Muscle layer of duodenum (tissue), 2 donors: ENCODE measurements around the gene IL4I1.

Source experiments
- H3K27ac ChIP-seq: one replicate; pipeline ENCODE4 v1.7.0; 2013; ENCODE audit warnings: mild to moderate bottlenecking, low read length
- H3K27me3 ChIP-seq: one replicate; pipeline ENCODE4 v1.7.0; 2013; ENCODE audit warnings: low read depth, mild to moderate bottlenecking, control low read depth, low read length
- H3K36me3 ChIP-seq, 2 donors: one replicate each; pipeline ENCODE4 v1.7.0; 2013; ENCODE audit warnings: low read length in 2 of 2, control low read depth in 1 of 2, mild to moderate bottlenecking in 1 of 2; ENCODE audit not compliant: insufficient read depth in 2 of 2, control insufficient read depth in 1 of 2
- H3K4me1 ChIP-seq, 2 donors: one replicate each; pipeline ENCODE4 v1.7.0; 2013; ENCODE audit warnings: low read length in 2 of 2, mild to moderate bottlenecking in 2 of 2, control low read depth in 1 of 2, moderate library complexity in 1 of 2; ENCODE audit not compliant: insufficient read depth in 2 of 2, control insufficient read depth in 1 of 2
- H3K4me3 ChIP-seq, 2 donors: one replicate each; pipeline ENCODE4 v1.7.0; 2013; ENCODE audit warnings: low read length in 2 of 2, low read depth in 1 of 2, mild to moderate bottlenecking in 1 of 2
- H3K9me3 ChIP-seq, 2 donors: one replicate each; pipeline ENCODE4 v1.7.0; 2013; ENCODE audit warnings: low read length in 2 of 2, control low read depth in 1 of 2, mild to moderate bottlenecking in 1 of 2; ENCODE audit not compliant: control insufficient read depth in 1 of 2
- donor health status: healthy.

The IL4I1 gene

GRCh38 chr19:49875177-49875576, 21.5 kb downstream of the IL4I1 start:
- Histone ChIP-seq H3K27ac (no peak overlapping the region), H3K27me3 (no peaks in the 10 kb centered on the region), H3K4me1 (peaks cover 14 to 37% of the 10 kb centered on the region in 2 donors), H3K4me3 (peak overlapping the region; percentile 92 to 93), H3K9me3 (no peaks in the 10 kb centered on the region), H3K36me3 (peaks cover 6 to 25% of the 10 kb centered on the region in 2 donors)

- Histone ChIP-seq H3K4me1 (peaks cover 16 to 41% of the 10 kb centered on the region in 2 donors), H3K36me3 (peaks cover 5 to 21% of the 10 kb centered on the region in 2 donors), H3K27ac (no peak overlapping the region), H3K27me3 (no peaks in the 10 kb centered on the region), H3K4me3 (no peak overlapping the region), H3K9me3 (no peaks in the 10 kb centered on the region)
Observed at GRCh38 chr19:49874503-49875157, 22.1 kb downstream of the IL4I1 start.

GRCh38 chr19:49873834-49874233, 22.9 kb downstream of the IL4I1 start:
- no peak overlapping the region for H3K4me3 ChIP-seq
- H3K27me3 ChIP-seq = no peaks in the 10 kb centered on the region
- H3K27ac ChIP-seq = no peak overlapping the region
- H3K36me3 ChIP-seq = peaks cover 5 to 13% of the 10 kb centered on the region in 2 donors
- peaks cover 16 to 42% of the 10 kb centered on the region in 2 donors for H3K4me1 ChIP-seq
- H3K9me3 ChIP-seq = no peaks in the 10 kb centered on the region

- no peaks in the 10 kb centered on the region for H3K9me3 ChIP-seq
- H3K4me1 ChIP-seq = peaks cover 11 to 35% of the 10 kb centered on the region in 2 donors
- no peaks in the 10 kb centered on the region for H3K27me3 ChIP-seq
- H3K36me3 ChIP-seq = peaks cover 5 to 12% of the 10 kb centered on the region in 2 donors
- H3K27ac ChIP-seq = no peak overlapping the region
- no peak overlapping the region for H3K4me3 ChIP-seq
Observed at GRCh38 chr19:49873129-49873521, 23.6 kb downstream of the IL4I1 start.

- H3K27ac ChIP-seq = no peak overlapping the region
- no peak overlapping the region for H3K4me3 ChIP-seq
- peaks cover 11 to 32% of the 10 kb centered on the region in 2 donors for H3K4me1 ChIP-seq
- no peaks in the 10 kb centered on the region for H3K27me3 ChIP-seq
- peaks cover 5 to 10% of the 10 kb centered on the region in 2 donors for H3K36me3 ChIP-seq
- no peaks in the 10 kb centered on the region for H3K9me3 ChIP-seq
Observed at GRCh38 chr19:49872245-49873128, 24.2 kb downstream of the IL4I1 start.

GRCh38 chr19:49871349-49871985, 25.2 kb downstream of the IL4I1 start:
- Histone ChIP-seq H3K9me3 (no peaks in the 10 kb centered on the region), H3K4me3 (no peak overlapping the region), H3K36me3 (peaks cover 3 to 5% of the 10 kb centered on the region in 2 donors), H3K27ac (no peak overlapping the region), H3K27me3 (no peaks in the 10 kb centered on the region), H3K4me1 (peaks cover 11 to 36% of the 10 kb centered on the region in 2 donors)

- Histone ChIP-seq H3K4me1 (peaks cover 6 to 41% of the 10 kb centered on the region in 2 donors), H3K9me3 (no peaks in the 10 kb centered on the region), H3K27me3 (no peaks in the 10 kb centered on the region), H3K36me3 (peaks cover 0 to 5% of the 10 kb centered on the region in 2 donors), H3K4me3 (peak overlapping the region; percentile 54 to 64), H3K27ac (peak overlapping the region; percentile 75)
Observed at GRCh38 chr19:49870309-49870901, 26.3 kb downstream of the IL4I1 start.

- Histone ChIP-seq H3K36me3 (peaks cover 0 to 9% of the 10 kb centered on the region in 2 donors), H3K4me1 (peaks cover 6 to 41% of the 10 kb centered on the region in 2 donors), H3K27ac (peak overlapping the region; percentile 75), H3K9me3 (no peaks in the 10 kb centered on the region), H3K27me3 (no peaks in the 10 kb centered on the region), H3K4me3 (peak overlapping the region; percentile 55 to 64)
Observed at GRCh38 chr19:49869484-49870308, 27.0 kb downstream of the IL4I1 start.

GRCh38 chr19:49869009-49869483, 27.6 kb downstream of the IL4I1 start:
- H3K4me1 ChIP-seq = peaks cover 6 to 37% of the 10 kb centered on the region in 2 donors
- peak overlapping the region; percentile 77 for H3K27ac ChIP-seq

More at GRCh38 chr19:49869009-49869483, 27.6 kb downstream of the IL4I1 start:
- Histone ChIP-seq H3K27me3 (no peaks in the 10 kb centered on the region), H3K4me3 (peak overlapping the region; percentile 55 to 64), H3K9me3 (no peaks in the 10 kb centered on the region), H3K36me3 (peaks cover 3 to 11% of the 10 kb centered on the region in 2 donors)
